Loucy (cell line): ENCODE measurements around the gene ELSPBP1.
"Not testable (repeated sequence)": the region's sequence is repeated elsewhere in the genome, so short reads cannot be mapped to it uniquely, and the experiment has no call there.

ENCODE experiments used
- H2AFZ ChIP-seq: fragments of 200-600 bp; sonication (generic); 2 replicates; pipeline ENCODE4 v1.6.0; 2016; ENCODE audit warnings: antibody characterized with exemption, mild to moderate bottlenecking, low read length, moderate library complexity
- H3F3A ChIP-seq: fragments of 200-600 bp; 2 replicates; pipeline ENCODE4 v1.6.0; 2016; ENCODE audit warnings: antibody characterized with exemption, low read depth, mild to moderate bottlenecking
- H3K27me3 ChIP-seq: fragments of 200-600 bp; sonication (generic); 2 replicates; pipeline ENCODE4 v1.6.1; 2014; ENCODE audit warnings: low read length, mild to moderate bottlenecking; ENCODE audit not compliant: insufficient read depth, poor library complexity, severe bottlenecking
- H3K36me3 ChIP-seq: fragments of 200-600 bp; sonication (generic); 2 replicates; pipeline ENCODE4 v1.6.1; 2016; ENCODE audit warnings: low read length; ENCODE audit not compliant: insufficient read depth
- H3K4me1 ChIP-seq: fragments of 200-600 bp; sonication (generic); 2 replicates; pipeline ENCODE4 v1.5.1; 2014; ENCODE audit warnings: low read length, mild to moderate bottlenecking; ENCODE audit not compliant: insufficient read depth, poor library complexity, severe bottlenecking
- H3K4me2 ChIP-seq: fragments of 200-600 bp; sonication (generic); 2 replicates; pipeline ENCODE4 v1.6.0; 2014; ENCODE audit warnings: antibody characterized with exemption, low read length, low read depth, mild to moderate bottlenecking; ENCODE audit not compliant: poor library complexity, severe bottlenecking
- H3K4me3 ChIP-seq: fragments of 200-600 bp; sonication (generic); 2 replicates; pipeline ENCODE4 v1.5.1; 2014; ENCODE audit warnings: low read length, mild to moderate bottlenecking, mixed read lengths; ENCODE audit not compliant: poor library complexity, severe bottlenecking
- H3K79me2 ChIP-seq: fragments of 200-600 bp; sonication (generic); 2 replicates; pipeline ENCODE4 v1.6.1; 2014; ENCODE audit warnings: low read length; ENCODE audit not compliant: insufficient read depth
- H3K9ac ChIP-seq: fragments of 200-600 bp; sonication (generic); 2 replicates; pipeline ENCODE4 v1.6.0; 2014; ENCODE audit warnings: mild to moderate bottlenecking, low read depth, low read length, moderate library complexity; ENCODE audit not compliant: poor library complexity, severe bottlenecking
- H3K9me2 ChIP-seq: fragments of 200-600 bp; sonication (generic); replicated peaks from 2 replicates; pipeline ENCODE4 v1.6.1; 2016; ENCODE audit warnings: low read depth, low read length, mixed read lengths
- H3K9me3 ChIP-seq: fragments of 200-600 bp; sonication (generic); 2 replicates; pipeline ENCODE4 v1.6.1; 2014; ENCODE audit warnings: mild to moderate bottlenecking, antibody characterized with exemption, low read length, low read depth; ENCODE audit not compliant: insufficient read depth
- H4K20me1 ChIP-seq: fragments of 200-600 bp; sonication (generic); 2 replicates; pipeline ENCODE4 v1.6.0; 2014; ENCODE audit warnings: antibody characterized with exemption, low read length, mild to moderate bottlenecking; ENCODE audit not compliant: insufficient read depth, poor library complexity, severe bottlenecking
- CTCF ChIP-seq: fragments of 200-600 bp; sonication (generic); conservative IDR thresholded peaks from 2 replicates; pipeline ENCODE4 v1.5.1; 2014; ENCODE audit warnings: mild to moderate bottlenecking, antibody characterized with exemption, low read length
- EZH2phosphoT487 ChIP-seq: fragments of 200-600 bp; IDR thresholded peaks from 2 replicates; pipeline ENCODE4 v1.6.1; 2018; ENCODE audit warnings: antibody characterized with exemption, mild to moderate bottlenecking, moderate library complexity, borderline replicate concordance

The ELSPBP1 gene

GRCh38 chr19:47994209-47994802 is at the start of gene ELSPBP1:
Gene ELSPBP1 (plus strand): TSS chr19:47994632. CDS start chr19:48008668, 14,036 bp downstream.
- TF ChIP-seq CTCF (no peak), EZH2phosphoT487 (no peak)
- Histone ChIP-seq H3F3A (no peaks in the 10 kb centered on the region), H3K9me3 (no peaks in the 10 kb centered on the region), H3K79me2 (no peaks in the 10 kb centered on the region), H3K36me3 (no peaks in the 10 kb centered on the region), H3K4me2 (no peak within 1 kb of the TSS), H4K20me1 (no peaks in the 10 kb centered on the region), H3K27me3 (no peaks in the 10 kb centered on the region), H3K4me1 (no peaks in the 10 kb centered on the region), H3K9ac (no peak within 1 kb of the TSS), H3K4me3 (no peak within 1 kb of the TSS), H3K9me2 (no peaks in the 10 kb centered on the region), H2AFZ (no peak within 1 kb of the TSS)

GRCh38 chr19:47949852-47950521 is 44.4 kb upstream of the ELSPBP1 start:
- not testable (repeated sequence) for H3K36me3 ChIP-seq, H3K9ac ChIP-seq
- peak; percentile 36 for TF ChIP-seq CTCF

GRCh38 chr19:47952132-47952531 is 42.3 kb upstream of the ELSPBP1 start:
- H4K20me1 ChIP-seq, H3K36me3 ChIP-seq, H2AFZ ChIP-seq, H3K4me2 ChIP-seq, H3K9ac ChIP-seq, H3K4me1 ChIP-seq, H3F3A ChIP-seq, H3K9me2 ChIP-seq, H3K27me3 ChIP-seq, H3K4me3 ChIP-seq, H3K9me3 ChIP-seq, H3K79me2 ChIP-seq: not testable (repeated sequence)

More at GRCh38 chr19:47949852-47950521, 44.4 kb upstream of the ELSPBP1 start:
- H2AFZ ChIP-seq, H3K4me2 ChIP-seq, H3K9me2 ChIP-seq, H3K79me2 ChIP-seq, H3K27me3 ChIP-seq, H3K9me3 ChIP-seq, H3K4me3 ChIP-seq, H4K20me1 ChIP-seq, H3K4me1 ChIP-seq, H3F3A ChIP-seq: not testable (repeated sequence)

GRCh38 chr19:47955936-47956335 is 38.5 kb upstream of the ELSPBP1 start:
- H3K9ac ChIP-seq, H3F3A ChIP-seq, H3K27me3 ChIP-seq, H2AFZ ChIP-seq, H3K9me2 ChIP-seq, H3K36me3 ChIP-seq, H3K9me3 ChIP-seq, H3K4me1 ChIP-seq, H3K4me2 ChIP-seq, H3K4me3 ChIP-seq, H3K79me2 ChIP-seq, H4K20me1 ChIP-seq: not testable (repeated sequence)
